Measurements from ENCODE around the gene TCP11L2.
A peak's percentile ranks its signal among the peaks of the same experiment; 100 is the strongest.

- TF ChIP-seq GABPB1 (CRISPR knock-in tag; IDR thresholded peaks at IDR 0.05) (no peak), NKRF (IDR thresholded peaks at IDR 0.05; ENCODE audit: borderline replicate concordance) (no peak), CTCF (IDR thresholded peaks at IDR 0.05 in 2 of 3, conservative IDR thresholded peaks at IDR 0.05 in 1 of 3; ENCODE audit: insufficient read depth in 2 of 3, low read depth in 1 of 3, low read length in 3 of 3) (no peak), POLR2A (conservative IDR thresholded peaks at IDR 0.05) (no peak), KHSRP (IDR thresholded peaks at IDR 0.05) (no peak), HDGF (IDR thresholded peaks at IDR 0.05) (no peak), JUNB (CRISPR knock-in tag; conservative IDR thresholded peaks at IDR 0.05) (no peak), STAG1 (CRISPR knock-in tag; IDR thresholded peaks at IDR 0.05; ENCODE audit: borderline replicate concordance) (no peak), MAX (CRISPR knock-in tag; IDR thresholded peaks at IDR 0.05) (no peak), RCOR1 (IDR thresholded peaks at IDR 0.05; ENCODE audit: borderline replicate concordance in 1 of 2, low read depth in 2 of 2, low read length in 2 of 2) (no peak), KDM4B (IDR thresholded peaks at IDR 0.05; ENCODE audit: borderline replicate concordance in 2 of 2, low read depth in 1 of 2) (no peak), YY1 (IDR thresholded peaks at IDR 0.05; ENCODE audit: borderline replicate concordance in 1 of 3, control insufficient read depth in 1 of 3, extremely low read depth in 1 of 3, insufficient read depth in 3 of 3, insufficient read length in 1 of 3, insufficient replicate concordance in 2 of 3, low read depth in 1 of 3, low read length in 2 of 3) (no peak), CEBPB (tag; IDR thresholded peaks at IDR 0.05) (peak; percentile 84), RAD51 (IDR thresholded peaks at IDR 0.05; ENCODE audit: borderline replicate concordance, low read depth) (no peak)
Measured at GRCh38 chr12:106289196-106289681, 13.3 kb upstream of the TCP11L2 start.
